ENCODE measurements around the gene CTPS2. TPM values are rescaled to one million over a fixed set of nuclear protein-coding genes. Genes with fewer than 3 reads are reported as not detected.
A peak's percentile ranks its signal among the peaks of the same experiment; 100 is the strongest.

CTPS2 gene, protein sequence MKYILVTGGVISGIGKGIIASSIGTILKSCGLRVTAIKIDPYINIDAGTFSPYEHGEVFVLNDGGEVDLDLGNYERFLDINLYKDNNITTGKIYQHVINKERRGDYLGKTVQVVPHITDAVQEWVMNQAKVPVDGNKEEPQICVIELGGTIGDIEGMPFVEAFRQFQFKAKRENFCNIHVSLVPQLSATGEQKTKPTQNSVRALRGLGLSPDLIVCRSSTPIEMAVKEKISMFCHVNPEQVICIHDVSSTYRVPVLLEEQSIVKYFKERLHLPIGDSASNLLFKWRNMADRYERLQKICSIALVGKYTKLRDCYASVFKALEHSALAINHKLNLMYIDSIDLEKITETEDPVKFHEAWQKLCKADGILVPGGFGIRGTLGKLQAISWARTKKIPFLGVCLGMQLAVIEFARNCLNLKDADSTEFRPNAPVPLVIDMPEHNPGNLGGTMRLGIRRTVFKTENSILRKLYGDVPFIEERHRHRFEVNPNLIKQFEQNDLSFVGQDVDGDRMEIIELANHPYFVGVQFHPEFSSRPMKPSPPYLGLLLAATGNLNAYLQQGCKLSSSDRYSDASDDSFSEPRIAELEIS
- polyA plus RNA-seq (2012; ENCODE audit: insufficient read length, low read depth): 7.0 TPM

DNA sequence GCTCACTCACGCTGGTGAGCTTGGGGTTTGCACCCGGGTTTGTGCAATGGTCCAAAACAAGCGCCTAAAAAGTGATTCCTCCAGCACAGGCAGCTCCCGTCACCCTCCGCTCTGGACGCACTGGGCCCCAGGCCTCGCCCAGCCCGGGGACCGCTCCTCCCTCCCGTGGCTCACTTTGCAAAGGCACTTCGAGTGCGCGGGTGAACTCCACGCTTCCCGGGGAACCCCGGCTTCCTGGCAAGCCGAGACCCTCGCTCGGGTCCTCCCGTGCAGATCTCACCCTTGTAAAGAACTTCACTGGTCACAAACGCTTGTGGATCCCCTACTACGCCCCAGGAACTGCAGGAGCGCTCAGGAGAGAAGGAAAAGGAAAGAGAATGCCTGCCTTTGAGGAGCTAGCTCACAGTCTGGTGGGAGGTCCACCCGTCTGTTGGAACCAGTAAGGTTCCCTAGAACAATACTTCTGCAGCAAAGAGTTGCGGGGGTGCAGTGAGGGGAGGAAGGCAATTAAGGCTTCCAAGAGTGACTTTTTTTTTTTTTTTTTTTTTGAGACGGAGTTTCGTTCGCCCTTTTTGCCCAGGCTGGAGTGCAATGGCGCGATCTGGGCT, at the start of gene CTPS2:
Gene CTPS2, minus strand, starts transcription at position 122 of the 608 bp plus-strand sequence. CDS start 9,767 bp downstream, outside the sequence.
- no peak for TF ChIP-seq SIN3A (IDR thresholded peaks at IDR 0.05; ENCODE audit: borderline replicate concordance, insufficient read depth, low read length)
- peak; percentile 41; the same call in 1 of the 2 replicates for TF ChIP-seq POLR2AphosphoS5 (IDR thresholded peaks at IDR 0.05; ENCODE audit: low read depth, low read length)
- TF ChIP-seq TAF1 (IDR thresholded peaks at IDR 0.05; ENCODE audit: borderline replicate concordance, insufficient read depth, low read length): peak; percentile 65; the same call in 1 of the 2 replicates
- TF ChIP-seq FOXP2 (optimal IDR thresholded peaks at IDR 0.05; ENCODE audit: borderline replicate concordance, extremely low read depth, extremely low read length, insufficient read depth): no peak
- TF ChIP-seq, protein P1, sequence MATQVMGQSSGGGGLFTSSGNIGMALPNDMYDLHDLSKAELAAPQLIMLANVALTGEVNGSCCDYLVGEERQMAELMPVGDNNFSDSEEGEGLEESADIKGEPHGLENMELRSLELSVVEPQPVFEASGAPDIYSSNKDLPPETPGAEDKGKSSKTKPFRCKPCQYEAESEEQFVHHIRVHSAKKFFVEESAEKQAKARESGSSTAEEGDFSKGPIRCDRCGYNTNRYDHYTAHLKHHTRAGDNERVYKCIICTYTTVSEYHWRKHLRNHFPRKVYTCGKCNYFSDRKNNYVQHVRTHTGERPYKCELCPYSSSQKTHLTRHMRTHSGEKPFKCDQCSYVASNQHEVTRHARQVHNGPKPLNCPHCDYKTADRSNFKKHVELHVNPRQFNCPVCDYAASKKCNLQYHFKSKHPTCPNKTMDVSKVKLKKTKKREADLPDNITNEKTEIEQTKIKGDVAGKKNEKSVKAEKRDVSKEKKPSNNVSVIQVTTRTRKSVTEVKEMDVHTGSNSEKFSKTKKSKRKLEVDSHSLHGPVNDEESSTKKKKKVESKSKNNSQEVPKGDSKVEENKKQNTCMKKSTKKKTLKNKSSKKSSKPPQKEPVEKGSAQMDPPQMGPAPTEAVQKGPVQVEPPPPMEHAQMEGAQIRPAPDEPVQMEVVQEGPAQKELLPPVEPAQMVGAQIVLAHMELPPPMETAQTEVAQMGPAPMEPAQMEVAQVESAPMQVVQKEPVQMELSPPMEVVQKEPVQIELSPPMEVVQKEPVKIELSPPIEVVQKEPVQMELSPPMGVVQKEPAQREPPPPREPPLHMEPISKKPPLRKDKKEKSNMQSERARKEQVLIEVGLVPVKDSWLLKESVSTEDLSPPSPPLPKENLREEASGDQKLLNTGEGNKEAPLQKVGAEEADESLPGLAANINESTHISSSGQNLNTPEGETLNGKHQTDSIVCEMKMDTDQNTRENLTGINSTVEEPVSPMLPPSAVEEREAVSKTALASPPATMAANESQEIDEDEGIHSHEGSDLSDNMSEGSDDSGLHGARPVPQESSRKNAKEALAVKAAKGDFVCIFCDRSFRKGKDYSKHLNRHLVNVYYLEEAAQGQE (IDR thresholded peaks at IDR 0.05; ENCODE audit: insufficient read depth in 1 of 2, low read depth in 2 of 2, low read length in 2 of 2): no peak

GRCh38 chrX:16756724-16757123, 44.3 kb upstream of the CTPS2 start:
- TF ChIP-seq SIN3A (IDR thresholded peaks at IDR 0.05; ENCODE audit: borderline replicate concordance, insufficient read depth, low read length): no peak
- no peak for TF ChIP-seq POLR2AphosphoS5 (IDR thresholded peaks at IDR 0.05; ENCODE audit: low read depth, low read length)

DNA sequence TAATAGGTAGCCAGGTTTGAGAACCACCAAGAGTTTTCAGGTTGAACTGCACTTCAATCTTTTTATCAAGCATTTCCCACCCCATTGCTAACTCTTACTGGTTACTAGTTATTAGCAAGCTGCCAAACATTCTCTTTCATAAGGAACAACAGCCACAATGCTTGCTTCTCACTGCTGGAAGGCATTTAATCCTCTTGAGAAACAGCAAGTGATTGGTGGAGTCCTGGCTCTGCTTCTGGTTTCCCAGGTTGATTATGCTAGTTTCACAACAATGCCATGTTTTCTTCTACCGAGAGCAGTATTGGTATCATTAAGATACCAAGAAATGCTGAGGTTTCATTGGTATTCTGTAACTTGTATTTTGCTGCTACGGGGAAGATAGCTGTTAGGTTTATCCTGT, 41.5 kb upstream of the CTPS2 start:
- TF ChIP-seq TAF1 (IDR thresholded peaks at IDR 0.05; ENCODE audit: borderline replicate concordance, insufficient read depth, low read length): no peak

- TF ChIP-seq FOXP2 (optimal IDR thresholded peaks at IDR 0.05; ENCODE audit: borderline replicate concordance, extremely low read depth, extremely low read length, insufficient read depth): no peak
Observed at GRCh38 chrX:16750136-16750535, 37.7 kb upstream of the CTPS2 start.

DNA sequence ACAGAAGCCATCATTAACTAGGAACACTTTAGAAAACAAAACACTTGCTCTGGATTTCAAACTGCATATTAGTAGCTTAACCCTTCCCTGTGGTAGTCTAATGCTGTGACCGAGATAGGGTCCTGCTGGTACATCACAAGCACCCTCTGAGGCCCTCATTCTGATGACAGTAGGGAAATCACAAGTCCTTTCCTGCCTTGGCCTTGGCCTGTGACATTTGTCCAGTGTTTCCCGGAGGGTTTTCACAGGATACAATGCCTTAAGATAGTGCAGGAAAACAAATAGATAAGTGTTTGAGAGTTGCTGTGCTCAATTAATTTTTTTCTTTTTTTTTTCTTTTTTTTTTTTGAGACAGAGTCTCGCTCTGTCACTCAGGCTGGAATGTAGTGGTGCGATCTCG, 36.0 kb upstream of the CTPS2 start:
- no peak for TF ChIP-seq TAF1 (IDR thresholded peaks at IDR 0.05; ENCODE audit: borderline replicate concordance, insufficient read depth, low read length)
- TF ChIP-seq SIN3A (IDR thresholded peaks at IDR 0.05; ENCODE audit: borderline replicate concordance, insufficient read depth, low read length): no peak

DNA sequence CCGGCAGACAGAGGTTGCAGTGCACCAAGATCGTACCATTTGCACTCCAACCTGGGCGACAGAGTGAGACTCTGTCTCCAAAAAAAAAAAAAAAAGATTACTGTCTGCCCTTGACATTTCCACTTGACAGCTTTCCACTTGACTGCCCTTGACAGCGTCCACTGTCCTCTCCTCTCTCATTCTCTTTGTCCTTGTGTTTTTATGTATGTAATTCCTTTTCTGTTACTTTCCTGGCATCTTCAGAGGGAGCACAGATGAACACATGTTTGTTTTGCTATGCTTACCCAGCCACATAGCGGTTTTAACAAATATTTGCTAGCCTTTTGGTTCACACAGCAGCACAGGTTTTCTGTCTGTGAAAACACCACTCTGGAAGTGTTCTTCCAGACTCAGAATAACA, 33.2 kb upstream of the CTPS2 start:
- TF ChIP-seq FOXP2 (optimal IDR thresholded peaks at IDR 0.05; ENCODE audit: borderline replicate concordance, extremely low read depth, extremely low read length, insufficient read depth) (no peak), SIN3A (IDR thresholded peaks at IDR 0.05; ENCODE audit: borderline replicate concordance, insufficient read depth, low read length) (no peak), POLR2AphosphoS5 (IDR thresholded peaks at IDR 0.05; ENCODE audit: low read depth, low read length) (no peak), TAF1 (IDR thresholded peaks at IDR 0.05; ENCODE audit: borderline replicate concordance, insufficient read depth, low read length) (no peak)
- TF ChIP-seq, protein P1 (IDR thresholded peaks at IDR 0.05; ENCODE audit: insufficient read depth in 1 of 2, low read depth in 2 of 2, low read length in 2 of 2): no peak

GRCh38 chrX:16745102-16745501, 32.6 kb upstream of the CTPS2 start:
- no peak for TF ChIP-seq FOXP2 (optimal IDR thresholded peaks at IDR 0.05; ENCODE audit: borderline replicate concordance, extremely low read depth, extremely low read length, insufficient read depth)
- no peak for TF ChIP-seq TAF1 (IDR thresholded peaks at IDR 0.05; ENCODE audit: borderline replicate concordance, insufficient read depth, low read length)
- no peak for TF ChIP-seq SIN3A (IDR thresholded peaks at IDR 0.05; ENCODE audit: borderline replicate concordance, insufficient read depth, low read length)
- TF ChIP-seq, protein P1 (IDR thresholded peaks at IDR 0.05; ENCODE audit: insufficient read depth in 1 of 2, low read depth in 2 of 2, low read length in 2 of 2): no peak
- no peak for TF ChIP-seq POLR2AphosphoS5 (IDR thresholded peaks at IDR 0.05; ENCODE audit: low read depth, low read length)

Data from PFSK-1 (cell line).